HG03469 (cell line): ENCODE measurements around the gene ANKRD33.

Experiments
- ATAC-seq: cut with Tn5 transposase; IDR thresholded peaks from one replicate; pipeline ENCODE4 v1.9.1; 2021; ENCODE audit warnings: mild to moderate bottlenecking, moderate library complexity, moderate number of reproducible peaks; ENCODE audit not compliant: unreplicated experiment

Gene ANKRD33

GRCh38 chr12:51860986-51861385 is 26.9 kb upstream of the ANKRD33 start:
- ATAC-seq: no peak

- ATAC-seq: no peak
These were observed 25.0 kb upstream of the ANKRD33 start for GRCh38 chr12:51862947-51863346.

GRCh38 chr12:51863363-51863932 is 24.5 kb upstream of the ANKRD33 start:
- ATAC-seq: no peak

- ATAC-seq: no peak
These were observed 23.7 kb upstream of the ANKRD33 start for GRCh38 chr12:51863933-51864832.

GRCh38 chr12:51864833-51865670 is 22.9 kb upstream of the ANKRD33 start:
- no peak for ATAC-seq

DNA sequence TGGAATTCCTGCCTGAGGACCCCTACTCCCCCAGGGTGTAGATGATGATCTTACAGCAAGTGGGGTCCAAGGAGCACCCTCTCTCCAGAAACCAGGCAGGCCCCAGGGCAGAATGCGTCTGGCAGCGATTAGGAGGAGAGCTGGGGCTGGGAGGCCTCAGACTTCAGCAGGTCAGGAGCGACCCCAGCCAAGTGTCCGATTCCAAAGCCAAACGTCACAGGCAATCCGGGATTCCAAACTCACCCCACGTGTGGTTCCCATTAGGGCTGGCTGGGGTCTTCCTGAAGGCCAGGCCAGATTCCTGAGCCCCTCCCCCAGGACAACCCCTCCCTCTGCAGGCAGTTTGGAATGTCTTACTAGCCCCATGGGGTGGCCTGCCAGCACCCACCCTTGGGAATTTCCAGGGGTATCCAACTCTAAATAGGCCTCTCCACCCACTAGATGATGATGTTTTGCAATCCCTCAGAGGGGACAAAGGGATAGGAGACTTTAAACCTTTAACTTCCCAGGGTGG is 22.1 kb upstream of the ANKRD33 start:
- no peak for ATAC-seq

DNA sequence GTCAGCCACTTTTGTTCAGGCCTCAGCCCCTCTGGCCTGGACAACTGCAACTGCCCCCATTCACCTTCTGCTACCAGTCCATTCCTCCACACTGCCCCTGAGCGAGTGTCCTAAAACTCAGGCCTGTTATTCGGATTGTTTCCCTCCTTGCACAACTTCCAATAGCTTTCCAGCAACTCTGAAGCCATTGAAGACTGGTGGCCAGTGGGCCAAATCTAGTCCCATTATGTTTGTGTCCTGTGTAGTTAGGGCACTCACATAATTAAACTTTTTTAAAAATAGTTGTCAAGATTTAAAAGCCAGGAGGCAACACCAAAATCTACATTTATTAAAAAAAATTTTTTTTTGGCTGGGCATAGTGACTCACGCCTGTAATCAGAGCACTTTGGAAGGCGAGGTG is 21.6 kb upstream of the ANKRD33 start:
- no peak for ATAC-seq

DNA sequence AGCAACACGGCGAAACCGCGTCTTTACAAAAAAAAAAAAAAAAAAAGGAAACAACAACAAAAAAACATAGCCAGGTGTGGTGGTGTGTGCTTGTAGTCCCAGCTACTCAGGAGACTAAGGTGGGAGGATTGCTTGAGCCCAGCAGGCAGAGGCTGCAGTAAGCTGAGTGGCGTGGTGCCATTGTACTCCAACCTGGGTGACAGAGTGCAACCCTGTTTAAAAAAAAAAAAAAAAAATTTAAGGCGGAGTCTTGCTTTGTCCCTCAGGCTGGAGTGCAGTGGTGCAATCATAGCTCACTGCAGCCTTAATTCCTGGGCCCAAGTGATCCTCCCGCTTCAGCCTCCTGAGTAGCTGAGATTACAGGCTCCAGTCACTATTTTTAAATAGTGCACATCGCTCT is 21.1 kb upstream of the ANKRD33 start:
- no peak for ATAC-seq

DNA sequence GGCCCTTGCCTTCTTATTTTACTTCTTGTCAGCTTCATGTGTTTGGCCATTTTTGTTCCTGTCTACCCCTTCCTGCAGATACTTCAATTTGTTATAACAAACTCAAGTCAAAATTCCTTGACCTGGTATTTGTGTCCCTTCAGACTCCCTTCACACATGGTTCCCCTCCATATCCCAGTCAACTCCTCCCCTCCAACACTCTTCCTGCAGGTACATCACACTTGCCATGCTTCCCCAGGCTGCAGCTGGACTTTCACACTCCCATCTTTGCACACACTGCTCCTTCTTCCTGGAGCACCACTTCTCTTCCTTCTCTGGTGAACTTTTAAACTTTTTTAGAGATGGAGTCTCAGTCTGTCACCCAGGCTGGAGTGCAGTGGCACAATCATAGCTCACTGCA is 20.5 kb upstream of the ANKRD33 start:
- no peak for ATAC-seq

- no peak for ATAC-seq
These were observed 20.0 kb upstream of the ANKRD33 start for GRCh38 chr12:51867796-51868428.

GRCh38 chr12:51868821-51869495 is 18.9 kb upstream of the ANKRD33 start:
- ATAC-seq: no peak

DNA sequence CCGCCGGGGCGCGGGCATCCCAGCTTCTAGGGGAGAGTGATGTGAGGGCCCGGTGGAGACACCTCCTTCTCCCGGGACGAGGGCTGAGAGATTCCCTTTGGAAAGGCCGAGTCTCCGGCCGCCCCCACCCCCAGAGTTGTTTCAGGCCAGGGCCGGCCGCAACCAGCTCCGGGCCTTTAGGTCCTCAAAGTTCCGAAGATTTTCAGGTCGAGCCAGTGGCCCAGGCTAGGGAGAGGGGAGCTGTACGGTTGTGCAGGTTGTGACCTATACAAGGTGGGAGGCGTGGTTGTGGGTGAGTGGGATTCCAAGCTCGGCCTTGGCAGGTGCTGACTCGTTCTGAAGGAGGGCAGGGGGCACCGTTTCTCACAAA is 18.4 kb upstream of the ANKRD33 start:
- no peak for ATAC-seq

- ATAC-seq: no peak
These were observed 18.0 kb upstream of the ANKRD33 start for GRCh38 chr12:51869931-51870330.

DNA sequence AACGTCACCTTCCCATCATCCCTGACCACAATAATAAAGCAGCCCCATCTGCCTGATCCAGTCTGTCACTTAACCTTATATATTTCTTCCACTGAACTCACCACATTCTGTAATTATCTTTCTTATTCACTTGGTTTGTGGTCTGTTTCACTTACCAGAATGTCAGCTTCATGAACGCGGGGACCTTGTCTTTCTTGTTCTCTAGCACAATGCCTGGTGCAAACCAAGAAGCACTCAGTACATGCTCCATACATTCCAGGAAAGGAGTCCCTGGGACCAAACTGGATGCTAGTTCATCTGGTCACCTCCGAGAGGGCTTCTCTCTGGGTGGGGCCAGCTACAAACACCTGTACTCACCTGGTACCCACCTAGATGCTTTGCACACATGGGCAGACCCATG is 17.4 kb upstream of the ANKRD33 start:
- ATAC-seq: no peak

DNA sequence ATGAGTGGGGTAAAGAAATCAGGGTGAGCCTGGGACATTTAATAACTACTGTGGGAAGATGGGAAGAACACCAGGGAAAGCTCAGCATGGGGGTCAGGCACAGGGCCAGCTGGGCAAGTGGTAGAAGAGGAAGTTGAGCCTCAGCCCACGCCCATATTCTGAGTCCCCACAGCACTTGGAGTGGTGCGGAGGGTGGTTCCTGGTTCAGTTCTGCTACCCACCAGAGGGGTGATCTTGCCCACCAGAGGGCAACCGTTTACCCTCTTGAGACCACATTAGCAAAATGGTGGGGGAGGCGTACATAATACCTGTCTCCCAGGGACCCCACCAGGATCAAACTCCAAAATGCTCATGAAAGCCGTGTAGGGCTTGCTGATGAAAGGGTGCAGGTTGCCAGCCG is 16.8 kb upstream of the ANKRD33 start:
- ATAC-seq: no peak

DNA sequence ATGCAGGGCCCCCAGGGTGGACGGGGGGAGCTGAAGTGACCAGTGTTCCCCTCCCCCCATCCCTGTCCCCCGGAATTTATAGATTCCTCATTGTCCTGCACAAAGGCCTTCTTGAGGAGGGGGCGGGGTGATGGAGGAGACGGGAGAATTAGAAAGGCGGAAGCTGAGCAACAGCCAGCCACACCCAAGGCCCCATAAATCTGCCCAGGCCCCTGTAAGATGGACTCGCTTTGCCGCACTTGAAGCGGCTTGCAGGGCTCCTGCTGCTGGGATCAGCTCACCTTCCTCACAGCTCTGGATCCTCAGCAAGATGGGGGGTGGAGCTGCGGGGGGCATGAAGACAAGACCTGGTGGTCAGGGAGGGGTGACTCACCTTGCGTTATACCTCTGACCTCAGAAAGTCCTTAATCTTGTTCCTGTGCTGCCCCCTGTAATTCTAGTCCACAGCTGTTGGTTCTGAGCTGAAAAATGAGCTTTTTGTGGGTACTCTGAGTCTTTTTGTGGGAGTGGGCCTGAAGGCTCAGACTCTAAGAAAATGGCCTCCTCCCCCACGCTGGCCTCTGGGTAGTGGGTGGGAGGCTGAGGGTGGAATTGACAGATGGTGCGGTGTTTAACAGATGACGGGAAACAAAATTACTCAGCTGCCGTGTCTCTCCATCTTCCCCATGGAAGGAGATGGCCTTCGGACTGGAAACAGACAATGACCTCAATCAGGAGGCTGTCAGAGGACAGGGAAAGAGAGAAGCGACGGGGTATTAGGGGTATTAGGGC is 15.8 kb upstream of the ANKRD33 start:
- no peak for ATAC-seq

DNA sequence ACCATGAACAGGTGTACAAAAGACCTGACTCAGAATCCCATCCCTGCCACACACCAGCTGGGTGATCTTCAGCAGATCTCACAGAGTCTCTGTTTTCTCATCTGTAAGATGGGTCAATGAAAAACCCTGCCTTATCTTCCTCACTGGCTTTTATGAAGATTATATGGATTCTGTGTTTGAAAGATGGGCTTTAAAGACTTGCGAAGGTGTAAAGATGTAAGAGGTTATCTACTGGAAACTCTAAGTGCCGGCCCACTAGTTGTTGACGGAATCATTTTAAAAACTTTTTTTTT is 15.3 kb upstream of the ANKRD33 start:
- ATAC-seq: no peak

GRCh38 chr12:51873251-51873994 is 14.5 kb upstream of the ANKRD33 start:
- ATAC-seq: no peak

DNA sequence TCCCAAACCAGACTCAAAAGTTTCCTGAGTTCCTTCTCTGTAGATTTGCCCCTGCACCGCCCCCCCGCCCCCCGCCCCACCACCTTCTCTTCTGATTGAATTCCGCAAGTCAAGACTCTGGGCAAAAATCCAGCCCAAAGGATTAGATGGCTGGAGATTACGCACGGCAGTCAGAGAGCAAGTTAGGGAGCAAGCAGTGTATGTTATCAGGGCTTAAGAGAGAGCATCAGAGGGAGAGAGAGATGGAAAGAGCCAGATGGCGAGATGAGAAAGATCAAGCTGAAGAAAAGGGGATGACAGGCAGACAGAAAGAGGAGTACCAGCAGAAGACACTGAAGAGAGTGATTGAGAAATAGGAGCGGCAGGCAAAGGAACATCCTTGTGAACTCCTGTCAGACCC is 13.9 kb upstream of the ANKRD33 start:
- no peak for ATAC-seq
